Upper lobe of right lung (tissue), 1 donor: ENCODE results near the gene DENND6B. TPM values are rescaled to one million over a fixed set of nuclear protein-coding genes. Genes with fewer than 3 reads are reported as not detected.

Source experiments
- ATAC-seq: fragments of 200-7000 bp; cut with Tn5 transposase; one replicate; pipeline ENCODE4 v1.9.1; 2020; ENCODE audit warnings: mild to moderate bottlenecking, moderate library complexity
- DNase-seq: peaks from one replicate; pipeline ENCODE4 v3.0.0-alpha.2; 2020
- H3K27ac ChIP-seq: fragments of 200-600 bp; one replicate; pipeline ENCODE4 v1.8.0; 2022
- H3K27me3 ChIP-seq: fragments of 200-600 bp; one replicate; pipeline ENCODE4 v1.8.0; 2022; ENCODE audit warnings: mild to moderate bottlenecking
- H3K36me3 ChIP-seq: fragments of 200-600 bp; one replicate; pipeline ENCODE4 v1.8.0; 2022
- H3K4me1 ChIP-seq: fragments of 200-600 bp; one replicate; pipeline ENCODE4 v1.8.0; 2022
- H3K4me3 ChIP-seq: fragments of 200-600 bp; one replicate; pipeline ENCODE4 v1.8.0; 2022; ENCODE audit warnings: mild to moderate bottlenecking
- H3K9me3 ChIP-seq: fragments of 200-600 bp; one replicate; pipeline ENCODE4 v1.8.0; 2022
- intact Hi-C: fragments of 100-400 bp; cut with DNase I; formaldehyde crosslinking; loops from one replicate; pipeline ENCODE4 v1.11.0; 2022
- total RNA-seq: library from RNA; stranded (reverse); fragmentation: NEBNext Ultra II Directional; extraction: Animal tissue kit (Norgen Biotek cat#: 25700); gene quantifications from one replicate; pipeline ENCODE4 v1.2.1, GENCODE V29; 2021
- TF ChIP-seq, protein P1 (sequence below): fragments of 200-600 bp; IDR thresholded peaks from one replicate; pipeline ENCODE4 v1.8.0; 2022; ENCODE audit warnings: antibody characterized with exemption
- donor health status: DM: no; HTN: yes; CAD: no; lungs with severe emphysema.

DENND6B gene
- total RNA-seq, 1 donor from 2014 or later, result 9.3 TPM

GRCh38 chr22:50298937-50299784, 27.7 kb downstream of the DENND6B start:
- no peaks in the 10 kb centered on the region for H3K36me3 ChIP-seq
- H3K4me3 ChIP-seq, result peak overlapping the region; percentile 44
- H3K27me3 ChIP-seq, result no peaks in the 10 kb centered on the region
- no peak for ATAC-seq
- H3K27ac ChIP-seq, result peak overlapping the region; percentile 63
- peaks cover 85% of the 10 kb centered on the region for H3K4me1 ChIP-seq
- DNase-seq, result no peak
- no peaks in the 10 kb centered on the region for H3K9me3 ChIP-seq
- intact Hi-C loops, result no loop called here
- TF ChIP-seq, protein P1, sequence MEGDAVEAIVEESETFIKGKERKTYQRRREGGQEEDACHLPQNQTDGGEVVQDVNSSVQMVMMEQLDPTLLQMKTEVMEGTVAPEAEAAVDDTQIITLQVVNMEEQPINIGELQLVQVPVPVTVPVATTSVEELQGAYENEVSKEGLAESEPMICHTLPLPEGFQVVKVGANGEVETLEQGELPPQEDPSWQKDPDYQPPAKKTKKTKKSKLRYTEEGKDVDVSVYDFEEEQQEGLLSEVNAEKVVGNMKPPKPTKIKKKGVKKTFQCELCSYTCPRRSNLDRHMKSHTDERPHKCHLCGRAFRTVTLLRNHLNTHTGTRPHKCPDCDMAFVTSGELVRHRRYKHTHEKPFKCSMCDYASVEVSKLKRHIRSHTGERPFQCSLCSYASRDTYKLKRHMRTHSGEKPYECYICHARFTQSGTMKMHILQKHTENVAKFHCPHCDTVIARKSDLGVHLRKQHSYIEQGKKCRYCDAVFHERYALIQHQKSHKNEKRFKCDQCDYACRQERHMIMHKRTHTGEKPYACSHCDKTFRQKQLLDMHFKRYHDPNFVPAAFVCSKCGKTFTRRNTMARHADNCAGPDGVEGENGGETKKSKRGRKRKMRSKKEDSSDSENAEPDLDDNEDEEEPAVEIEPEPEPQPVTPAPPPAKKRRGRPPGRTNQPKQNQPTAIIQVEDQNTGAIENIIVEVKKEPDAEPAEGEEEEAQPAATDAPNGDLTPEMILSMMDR, result no peak

GRCh38 chr22:50298266-50298637, 28.6 kb downstream of the DENND6B start:
- ATAC-seq, result no peak
- Histone ChIP-seq H3K36me3 (no peaks in the 10 kb centered on the region), H3K4me3 (no peak overlapping the region), H3K9me3 (no peaks in the 10 kb centered on the region), H3K4me1 (peaks cover 85% of the 10 kb centered on the region), H3K27ac (peak overlapping the region; percentile 63), H3K27me3 (no peaks in the 10 kb centered on the region)
- no peak for DNase-seq
- TF ChIP-seq, protein P1, result no peak
- intact Hi-C loops, result no loop called here

GRCh38 chr22:50297510-50298265, 29.1 kb downstream of the DENND6B start:
- Histone ChIP-seq H3K27ac (peak overlapping the region; percentile 70), H3K36me3 (no peaks in the 10 kb centered on the region), H3K4me3 (no peak overlapping the region), H3K9me3 (no peaks in the 10 kb centered on the region), H3K27me3 (no peaks in the 10 kb centered on the region), H3K4me1 (peaks cover 85% of the 10 kb centered on the region)
- TF ChIP-seq, protein P1, result no peak
- no peak for ATAC-seq
- DNase-seq, result no peak
- intact Hi-C loops, result no loop called here

DNA sequence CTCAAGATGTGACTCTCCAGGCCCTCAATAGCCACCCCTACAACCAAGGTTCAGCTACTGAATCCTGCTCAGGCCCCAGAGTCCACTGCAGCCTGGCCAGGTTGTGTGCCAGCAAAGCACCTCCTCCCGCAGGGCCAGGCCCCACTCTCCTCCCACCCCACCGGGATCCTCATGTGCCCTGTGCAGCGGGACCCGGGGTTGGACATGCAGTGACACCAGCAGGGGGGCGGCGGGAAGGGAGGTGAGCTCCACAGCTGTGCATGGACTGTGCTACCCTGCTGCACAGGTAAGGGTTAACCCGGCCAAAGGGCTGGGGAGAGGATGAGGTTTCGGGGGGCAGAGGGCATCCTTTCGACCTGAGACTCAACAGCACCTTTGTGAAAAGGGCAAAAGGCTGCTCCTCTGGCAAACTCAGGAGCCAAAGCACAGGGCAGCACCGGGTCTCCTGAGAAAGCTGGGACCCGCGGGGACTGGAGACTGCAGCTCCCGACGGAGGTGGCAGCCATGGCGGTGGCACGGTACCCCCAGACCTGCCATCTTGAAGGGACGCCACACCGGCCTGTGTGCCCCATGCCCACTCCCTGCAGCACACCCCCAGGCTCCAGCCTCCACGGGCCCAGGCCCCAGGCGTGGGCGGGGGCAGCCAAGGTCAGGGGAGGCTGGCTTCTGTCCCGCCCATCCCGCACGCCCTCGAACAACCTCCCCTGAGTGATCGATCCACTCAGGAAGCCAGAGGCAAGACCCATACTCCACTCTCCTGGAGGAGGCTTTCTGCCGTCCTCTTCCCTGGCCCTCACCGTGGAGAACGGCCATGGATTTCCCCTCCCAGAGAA, 29.9 kb downstream of the DENND6B start:
- no peak overlapping the region for H3K4me3 ChIP-seq
- DNase-seq (no peak), ATAC-seq (no peak)
- TF ChIP-seq, protein P1, result no peak
- no peaks in the 10 kb centered on the region for H3K36me3 ChIP-seq
- no peaks in the 10 kb centered on the region for H3K9me3 ChIP-seq
- peak overlapping the region; percentile 70 for H3K27ac ChIP-seq
- no peaks in the 10 kb centered on the region for H3K27me3 ChIP-seq
- H3K4me1 ChIP-seq, result peaks cover 85% of the 10 kb centered on the region
- intact Hi-C loops, result no loop called here

DNA sequence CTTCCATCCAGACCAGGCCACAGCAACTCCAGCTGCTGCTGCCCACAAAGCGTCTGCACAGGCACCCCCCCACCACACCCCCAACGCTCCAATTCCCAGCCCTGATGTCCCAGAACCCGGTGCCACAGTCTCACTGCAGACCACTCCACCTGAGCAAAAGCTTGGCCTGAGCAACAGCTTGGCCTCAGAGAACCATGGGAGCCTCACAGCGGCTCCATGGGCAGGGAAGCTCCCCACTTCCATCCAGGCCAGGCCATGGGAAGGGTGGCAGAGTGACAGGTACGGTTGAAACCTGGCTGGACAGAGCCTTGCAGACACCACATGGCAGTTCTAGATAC, 32.5 kb downstream of the DENND6B start:
- TF ChIP-seq, protein P1, result no peak
- H3K4me1 ChIP-seq, result peaks cover 74% of the 10 kb centered on the region
- ATAC-seq, result no peak
- intact Hi-C loops, result no loop called here
- peaks cover 17% of the 10 kb centered on the region for H3K36me3 ChIP-seq
- no peaks in the 10 kb centered on the region for H3K9me3 ChIP-seq
- H3K4me3 ChIP-seq, result peak overlapping the region; percentile 39
- DNase-seq, result no peak
- peak overlapping the region; percentile 91 for H3K27ac ChIP-seq
- H3K27me3 ChIP-seq, result no peaks in the 10 kb centered on the region
